Measurements from ENCODE around the gene MUC5B. TPM values are rescaled to one million over a fixed set of nuclear protein-coding genes. Genes with fewer than 3 reads are reported as not detected.

Gene MUC5B
- total RNA-seq, 1 experiment from 2014 or later = not detected

GRCh38 chr11:1233351-1234053 is 10.6 kb downstream of the MUC5B start:
- no peak for DNase-seq (ENCODE audit: low spot score)
- Histone ChIP-seq H3K27me3 (replicated peaks; ENCODE audit: insufficient read depth, low read depth, low read length, poor library complexity) (no peaks in the 10 kb centered on the region), H3K36me3 (ENCODE audit: insufficient read depth, low read length, poor library complexity, severe bottlenecking) (no peaks in the 10 kb centered on the region), H3K9me3 (ENCODE audit: low read depth, low read length, poor library complexity, severe bottlenecking) (no peaks in the 10 kb centered on the region), H3K27ac (ENCODE audit: low read depth, low read length, poor library complexity, severe bottlenecking) (no peak overlapping the region), H3K4me3 (ENCODE audit: low read depth, low read length, poor library complexity, severe bottlenecking) (no peak overlapping the region), H3K4me1 (ENCODE audit: insufficient read depth, low read length, poor library complexity, severe bottlenecking) (no peaks in the 10 kb centered on the region)
- POLR2A ChIA-PET (ENCODE audit: low non-redundant PET) = interaction anchor here (0.6 kb wide), 1 partner anchor 29 kb away, joined by 6 read pairs; no protein-coding TSS in a partner anchor
- CTCF ChIA-PET = no interaction called here
- intact Hi-C loops (cut with micrococcal nuclease; ENCODE audit: unreplicated experiment) = no loop called here
- no TSS peak for BruUV-seq (replicated peaks)
- TF ChIP-seq CTCF (conservative IDR thresholded peaks at IDR 0.05; ENCODE audit: low read depth, low read length) = no peak
- TF ChIP-seq EZH2 (IDR thresholded peaks at IDR 0.05; ENCODE audit: borderline replicate concordance, low read depth, low read length, poor library complexity, severe bottlenecking) = no peak

DNA sequence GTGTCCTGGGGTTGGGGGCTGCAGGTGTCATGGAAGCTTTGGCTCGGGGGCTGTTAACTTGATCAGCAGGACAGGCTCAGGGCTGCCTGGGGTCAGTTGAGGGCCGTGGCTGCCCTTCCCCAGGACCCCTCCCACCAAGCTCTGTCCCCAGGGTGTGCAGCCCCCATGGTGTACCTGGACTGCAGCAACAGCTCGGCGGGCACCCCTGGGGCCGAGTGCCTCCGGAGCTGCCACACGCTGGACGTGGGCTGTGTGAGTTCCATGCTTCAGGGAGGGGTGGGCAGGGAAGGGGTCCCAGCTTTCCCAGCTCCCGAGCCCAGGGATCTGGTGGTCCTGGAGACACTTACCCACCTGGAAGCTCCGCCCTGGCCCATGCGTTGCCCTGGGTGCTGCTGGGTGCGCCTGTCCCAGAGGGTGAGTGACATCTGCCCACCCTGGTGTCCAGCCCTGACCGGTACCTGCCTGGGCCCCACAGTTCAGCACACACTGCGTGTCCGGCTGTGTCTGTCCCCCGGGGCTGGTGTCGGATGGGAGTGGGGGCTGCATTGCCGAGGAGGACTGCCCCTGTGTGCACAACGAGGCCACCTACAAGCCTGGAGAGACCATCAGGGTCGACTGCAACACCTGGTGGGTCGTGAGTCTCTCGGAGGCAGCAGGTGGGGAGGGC is 11.3 kb downstream of the MUC5B start:
- BruUV-seq (replicated peaks) = no TSS peak
- Histone ChIP-seq H3K27ac (ENCODE audit: low read depth, low read length, poor library complexity, severe bottlenecking) (no peak overlapping the region), H3K9me3 (ENCODE audit: low read depth, low read length, poor library complexity, severe bottlenecking) (no peaks in the 10 kb centered on the region), H3K4me3 (ENCODE audit: low read depth, low read length, poor library complexity, severe bottlenecking) (no peak overlapping the region), H3K27me3 (replicated peaks; ENCODE audit: insufficient read depth, low read depth, low read length, poor library complexity) (no peaks in the 10 kb centered on the region), H3K4me1 (ENCODE audit: insufficient read depth, low read length, poor library complexity, severe bottlenecking) (no peaks in the 10 kb centered on the region), H3K36me3 (ENCODE audit: insufficient read depth, low read length, poor library complexity, severe bottlenecking) (no peaks in the 10 kb centered on the region)
- TF ChIP-seq EZH2 (IDR thresholded peaks at IDR 0.05; ENCODE audit: borderline replicate concordance, low read depth, low read length, poor library complexity, severe bottlenecking) (no peak), CTCF (conservative IDR thresholded peaks at IDR 0.05; ENCODE audit: low read depth, low read length) (no peak)
- intact Hi-C loops (cut with micrococcal nuclease; ENCODE audit: unreplicated experiment) = no loop called here
- CTCF ChIA-PET = no interaction called here
- no peak for DNase-seq (ENCODE audit: low spot score)
- POLR2A ChIA-PET (ENCODE audit: low non-redundant PET) = interaction anchor here (0.6 kb wide), 1 partner anchor 29 kb away, joined by 6 read pairs; no protein-coding TSS in a partner anchor

GRCh38 chr11:1234771-1235305 is 12.0 kb downstream of the MUC5B start:
- Histone ChIP-seq H3K4me1 (ENCODE audit: insufficient read depth, low read length, poor library complexity, severe bottlenecking) (no peaks in the 10 kb centered on the region), H3K4me3 (ENCODE audit: low read depth, low read length, poor library complexity, severe bottlenecking) (no peak overlapping the region), H3K9me3 (ENCODE audit: low read depth, low read length, poor library complexity, severe bottlenecking) (no peaks in the 10 kb centered on the region), H3K27ac (ENCODE audit: low read depth, low read length, poor library complexity, severe bottlenecking) (no peak overlapping the region), H3K36me3 (ENCODE audit: insufficient read depth, low read length, poor library complexity, severe bottlenecking) (no peaks in the 10 kb centered on the region), H3K27me3 (replicated peaks; ENCODE audit: insufficient read depth, low read depth, low read length, poor library complexity) (no peaks in the 10 kb centered on the region)
- intact Hi-C loops (cut with micrococcal nuclease; ENCODE audit: unreplicated experiment) = no loop called here
- ChIA-PET POLR2A (ENCODE audit: low non-redundant PET) (no interaction called here), CTCF (no interaction called here)
- TF ChIP-seq CTCF (conservative IDR thresholded peaks at IDR 0.05; ENCODE audit: low read depth, low read length) (no peak), EZH2 (IDR thresholded peaks at IDR 0.05; ENCODE audit: borderline replicate concordance, low read depth, low read length, poor library complexity, severe bottlenecking) (no peak)
- no TSS peak for BruUV-seq (replicated peaks)
- no peak for DNase-seq (ENCODE audit: low spot score)
